AG10803 (cell line): ENCODE results near the gene TTC28.

ENCODE experiments used
- DNase-seq: peaks from one replicate; pipeline ENCODE4 v3.0.0; 2010; ENCODE audit warnings: low read depth
- H3K4me3 ChIP-seq: 2 replicates; pipeline ENCODE4 v1.5.1; 2011; ENCODE audit warnings: mild to moderate bottlenecking, low read length, control low read depth
- CTCF ChIP-seq: conservative IDR thresholded peaks from 2 replicates; pipeline ENCODE4 v1.5.1; 2011; ENCODE audit warnings: mild to moderate bottlenecking, low read length, control low read depth, inconsistent platforms

The TTC28 gene

GRCh38 chr22:28656181-28656580 lies 23.5 kb downstream of the TTC28 start:
- TF ChIP-seq CTCF: no peak
- H3K4me3 ChIP-seq: no peak overlapping the region
- DNase-seq: no peak

- H3K4me3 ChIP-seq: no peak overlapping the region
- DNase-seq: no peak
- TF ChIP-seq CTCF: no peak
Observed at GRCh38 chr22:28650463-28650862, 29.2 kb downstream of the TTC28 start.

GRCh38 chr22:28648792-28649191 lies 30.8 kb downstream of the TTC28 start:
- no peak for DNase-seq
- H3K4me3 ChIP-seq: no peak overlapping the region
- TF ChIP-seq CTCF: no peak

- DNase-seq: no peak
- no peak for TF ChIP-seq CTCF
- no peak overlapping the region for H3K4me3 ChIP-seq
Observed at GRCh38 chr22:28647216-28647615, 32.4 kb downstream of the TTC28 start.

- TF ChIP-seq CTCF: no peak
- DNase-seq: no peak
- no peak overlapping the region for H3K4me3 ChIP-seq
Observed at GRCh38 chr22:28639321-28639720, 40.3 kb downstream of the TTC28 start.

GRCh38 chr22:28637225-28637624 lies 42.4 kb downstream of the TTC28 start:
- DNase-seq: no peak
- H3K4me3 ChIP-seq: no peak overlapping the region
- no peak for TF ChIP-seq CTCF

GRCh38 chr22:28630177-28630574 lies 49.5 kb downstream of the TTC28 start:
- no peak for TF ChIP-seq CTCF
- DNase-seq: no peak
- no peak overlapping the region for H3K4me3 ChIP-seq
